HUES6 (cell line): ENCODE data around the gene TRHDE.

Experiments
- H3K27ac ChIP-seq: 2 replicates; pipeline ENCODE4 v1.7.0; 2013; ENCODE audit warnings: low read depth, mild to moderate bottlenecking, low read length, inconsistent platforms
- H3K27me3 ChIP-seq: 2 replicates; pipeline ENCODE4 v1.6.1; 2013; ENCODE audit warnings: low read length; ENCODE audit not compliant: control insufficient read depth, insufficient read depth
- H3K36me3 ChIP-seq: 2 replicates; pipeline ENCODE4 v1.6.1; 2013; ENCODE audit warnings: low read length; ENCODE audit not compliant: control insufficient read depth, insufficient read depth
- H3K4me1 ChIP-seq: 2 replicates; pipeline ENCODE4 v1.6.1; 2013; ENCODE audit warnings: low read length; ENCODE audit not compliant: control insufficient read depth, insufficient read depth
- H3K4me3 ChIP-seq: 2 replicates; pipeline ENCODE4 v1.5.1; 2013; ENCODE audit warnings: low read depth, low read length
- H3K9ac ChIP-seq: one replicate; pipeline ENCODE4 v1.6.1; 2013; ENCODE audit warnings: mild to moderate bottlenecking, low read length
- H3K9me3 ChIP-seq: 2 replicates; pipeline ENCODE4 v1.6.1; 2013; ENCODE audit warnings: low read depth, low read length; ENCODE audit not compliant: control insufficient read depth, insufficient read depth

TRHDE gene

DNA sequence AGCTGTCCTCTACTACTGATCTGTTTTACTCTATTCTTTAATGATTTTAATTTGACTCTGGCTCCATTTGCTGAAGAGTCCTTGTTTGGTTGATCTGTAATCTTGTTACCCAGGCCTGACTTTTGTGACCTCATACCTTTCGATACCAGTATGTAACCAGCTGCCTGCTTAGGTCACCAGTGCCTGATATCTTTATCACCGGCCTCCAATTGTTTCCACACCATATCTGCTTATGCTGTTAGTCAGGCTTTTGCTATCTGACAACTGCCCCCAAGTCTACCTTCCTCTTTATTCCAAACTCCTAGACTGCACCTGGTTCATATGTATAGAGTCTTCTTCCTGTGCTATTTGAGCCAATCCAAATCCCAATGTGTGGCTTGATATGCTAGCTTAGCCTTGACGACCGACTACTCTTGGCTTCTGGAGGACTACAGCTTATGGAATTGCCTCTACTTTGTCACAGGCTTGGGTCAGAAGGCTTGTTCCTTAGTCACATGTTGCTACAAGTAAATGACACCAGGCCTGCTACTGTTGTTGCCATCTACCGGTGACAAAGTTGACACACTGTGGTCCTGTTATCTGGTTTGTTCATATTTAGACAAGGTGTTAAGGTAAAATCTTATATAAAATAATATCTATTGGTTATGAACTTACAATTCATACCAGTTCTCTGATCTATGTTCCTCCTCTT, 193.9 kb downstream of the TRHDE start:
- no peaks in the 10 kb centered on the region for H3K27me3 ChIP-seq
- H3K36me3 ChIP-seq = no peaks in the 10 kb centered on the region

DNA sequence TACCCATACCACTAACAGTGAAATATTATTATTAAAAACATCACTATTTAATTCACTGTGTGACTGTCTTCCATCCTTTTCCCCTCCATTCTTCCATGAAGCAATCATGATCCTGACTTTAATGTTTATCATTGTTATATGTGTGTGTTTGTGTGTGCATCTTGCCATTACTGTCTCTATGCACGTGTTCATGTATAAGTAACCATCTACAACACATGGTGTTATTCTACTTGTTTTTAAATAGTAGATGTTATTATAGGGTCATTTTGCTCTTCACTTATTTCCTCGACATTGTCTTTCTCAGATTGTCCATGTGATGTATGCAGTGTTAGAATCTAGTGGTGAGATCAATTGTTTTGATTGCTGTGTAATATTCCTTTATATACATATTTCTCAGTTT, 195.8 kb downstream of the TRHDE start:
- H3K4me3 ChIP-seq = no peak overlapping the region
- no peak overlapping the region for H3K9ac ChIP-seq
- peaks cover 9% of the 10 kb centered on the region; the same call in 1 of the 2 replicates for H3K4me1 ChIP-seq
- H3K9me3 ChIP-seq = no peaks in the 10 kb centered on the region
- no peak overlapping the region for H3K27ac ChIP-seq
- H3K27me3 ChIP-seq = no peaks in the 10 kb centered on the region
- no peaks in the 10 kb centered on the region for H3K36me3 ChIP-seq

More for the DNA sequence above, 193.9 kb downstream of the TRHDE start:
- H3K9ac ChIP-seq = no peak overlapping the region
- H3K27ac ChIP-seq = no peak overlapping the region
- H3K9me3 ChIP-seq = no peaks in the 10 kb centered on the region
- H3K4me3 ChIP-seq = no peak overlapping the region
- no peaks in the 10 kb centered on the region for H3K4me1 ChIP-seq

DNA sequence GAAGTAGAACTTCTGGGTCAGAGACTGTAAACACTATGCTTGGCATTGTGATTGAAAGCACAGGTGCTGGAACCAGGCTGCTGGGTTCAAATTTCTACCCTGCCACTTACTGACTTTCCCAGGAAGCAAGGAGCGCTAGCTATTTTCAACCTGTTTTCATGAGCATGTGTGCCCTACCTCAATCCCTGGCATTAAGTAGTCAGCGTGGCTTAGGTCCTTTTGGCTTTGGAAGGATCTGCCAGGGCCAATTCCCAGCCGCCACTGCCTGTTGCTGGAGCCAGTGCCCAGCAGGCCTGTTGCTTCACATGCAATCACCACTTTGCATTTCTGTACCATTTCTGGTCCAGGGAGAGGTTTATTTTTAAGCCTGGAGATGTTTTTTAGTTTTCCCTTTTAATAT, 196.3 kb downstream of the TRHDE start:
- H3K27ac ChIP-seq = no peak overlapping the region
- peaks cover 9% of the 10 kb centered on the region; the same call in 1 of the 2 replicates for H3K4me1 ChIP-seq
- H3K4me3 ChIP-seq = no peak overlapping the region
- no peak overlapping the region for H3K9ac ChIP-seq
- no peaks in the 10 kb centered on the region for H3K36me3 ChIP-seq
- H3K9me3 ChIP-seq = no peaks in the 10 kb centered on the region
- H3K27me3 ChIP-seq = no peaks in the 10 kb centered on the region

DNA sequence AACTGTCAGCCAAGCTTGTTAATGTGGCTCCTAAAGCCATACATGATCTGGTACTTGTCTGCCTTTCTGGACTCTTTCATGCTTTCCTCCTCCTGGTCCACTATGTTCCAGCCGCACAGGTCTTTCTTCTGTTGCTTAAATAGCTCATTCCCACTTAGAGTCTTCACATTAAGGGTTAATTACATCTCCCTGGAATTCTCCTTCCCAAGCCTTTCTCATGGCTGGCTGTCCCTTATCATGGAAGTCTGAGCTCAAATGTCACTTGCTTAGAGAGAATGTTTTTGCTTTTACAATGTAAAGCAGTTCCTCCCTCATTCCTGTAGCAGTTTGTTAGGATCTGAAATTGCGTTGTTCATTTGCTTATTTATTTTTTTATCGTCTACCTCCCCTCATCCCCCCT, 199.6 kb downstream of the TRHDE start:
- no peak overlapping the region for H3K27ac ChIP-seq
- no peaks in the 10 kb centered on the region for H3K9me3 ChIP-seq
- no peak overlapping the region for H3K9ac ChIP-seq
- H3K36me3 ChIP-seq = no peaks in the 10 kb centered on the region
- H3K4me3 ChIP-seq = no peak overlapping the region
- H3K27me3 ChIP-seq = no peaks in the 10 kb centered on the region
- H3K4me1 ChIP-seq = peaks cover 9% of the 10 kb centered on the region; the same call in 1 of the 2 replicates

DNA sequence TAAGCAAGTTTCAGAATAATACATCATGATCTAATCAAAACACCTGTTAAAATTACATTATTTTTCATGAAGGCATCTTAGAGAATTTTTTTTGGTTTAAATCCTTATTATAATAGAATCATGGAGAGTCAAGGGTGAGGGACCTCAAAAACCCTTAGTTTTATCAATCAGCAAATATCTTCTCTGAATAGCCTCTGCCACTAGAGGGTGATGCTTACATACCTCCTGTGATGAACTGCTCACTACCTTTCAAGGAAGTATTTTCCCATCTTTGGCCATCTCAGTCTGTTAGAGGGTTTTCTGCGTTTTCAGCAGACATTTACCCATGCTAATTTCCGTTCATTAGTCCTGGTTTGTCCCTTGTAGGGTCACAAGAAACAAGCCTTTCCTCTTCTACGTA, 200.2 kb downstream of the TRHDE start:
- H3K9me3 ChIP-seq = no peaks in the 10 kb centered on the region
- H3K27ac ChIP-seq = no peak overlapping the region
- peaks cover 9% of the 10 kb centered on the region; the same call in 1 of the 2 replicates for H3K4me1 ChIP-seq
- H3K27me3 ChIP-seq = no peaks in the 10 kb centered on the region
- H3K36me3 ChIP-seq = no peaks in the 10 kb centered on the region
- no peak overlapping the region for H3K4me3 ChIP-seq
- H3K9ac ChIP-seq = no peak overlapping the region

DNA sequence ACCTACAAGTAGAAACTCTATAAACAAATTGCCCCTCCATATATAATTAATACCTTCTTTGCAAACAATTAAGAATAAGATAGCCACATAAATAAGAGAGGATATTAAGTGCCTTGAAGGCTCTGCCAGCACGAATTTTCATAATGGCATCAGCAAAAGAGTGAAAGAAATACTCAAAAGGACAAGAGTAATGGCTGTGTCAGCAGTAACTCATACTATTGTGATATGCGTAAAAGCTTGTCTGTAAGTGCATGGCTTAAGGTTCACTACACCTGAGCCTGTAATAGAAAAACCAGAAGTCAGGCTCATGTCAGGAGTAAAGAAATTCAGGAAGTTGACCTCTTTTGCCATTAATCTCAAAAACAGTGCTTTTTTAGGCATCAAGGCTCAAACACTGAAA, 204.1 kb downstream of the TRHDE start:
- H3K4me3 ChIP-seq = no peak overlapping the region
- H3K4me1 ChIP-seq = peaks cover 9% of the 10 kb centered on the region; the same call in 1 of the 2 replicates
- 0 out of 2 replicates have a peak, but pooled peaks cover 2% of the 10 kb centered on the region for H3K9me3 ChIP-seq
- H3K27me3 ChIP-seq = no peaks in the 10 kb centered on the region
- no peaks in the 10 kb centered on the region for H3K36me3 ChIP-seq
- no peak overlapping the region for H3K27ac ChIP-seq
- H3K9ac ChIP-seq = no peak overlapping the region

DNA sequence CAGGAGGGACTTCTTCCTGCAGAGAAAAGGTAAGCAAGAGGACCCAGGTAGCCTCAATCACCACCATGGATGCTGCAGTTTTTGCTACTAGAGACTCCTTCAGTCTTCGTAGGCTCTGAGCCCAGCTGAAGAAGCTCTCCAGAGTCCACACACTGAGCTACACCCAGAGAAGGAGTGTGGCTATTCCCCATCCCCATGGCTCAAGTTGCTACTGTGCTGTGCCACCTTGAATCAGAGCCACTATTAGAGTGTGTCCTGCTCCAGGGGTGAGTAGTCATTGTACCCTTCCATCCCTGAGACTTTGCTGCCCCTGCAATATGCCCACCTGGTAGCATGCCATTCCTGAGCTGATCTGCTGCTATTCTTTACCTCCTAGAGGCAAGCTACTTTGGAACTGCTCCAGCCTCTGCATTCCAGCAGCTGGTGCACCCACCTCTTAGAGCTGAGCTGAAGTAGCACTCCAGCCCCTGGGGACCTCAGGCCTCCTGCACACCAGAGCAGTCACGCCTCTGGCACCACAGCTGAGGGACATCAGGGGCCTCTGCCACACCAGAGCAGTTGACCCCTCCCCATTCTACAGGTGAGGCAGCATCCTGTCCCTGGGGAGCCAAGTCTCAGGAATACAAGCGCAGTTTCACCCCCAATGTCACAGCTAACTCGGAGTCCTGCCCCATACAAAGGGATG, 213.0 kb downstream of the TRHDE start:
- H3K27ac ChIP-seq = no peak overlapping the region
- H3K36me3 ChIP-seq = no peaks in the 10 kb centered on the region
- H3K4me3 ChIP-seq = no peak overlapping the region
- H3K4me1 ChIP-seq = no peaks in the 10 kb centered on the region
- H3K9me3 ChIP-seq = no peaks in the 10 kb centered on the region
- no peak overlapping the region for H3K9ac ChIP-seq
- H3K27me3 ChIP-seq = no peaks in the 10 kb centered on the region

DNA sequence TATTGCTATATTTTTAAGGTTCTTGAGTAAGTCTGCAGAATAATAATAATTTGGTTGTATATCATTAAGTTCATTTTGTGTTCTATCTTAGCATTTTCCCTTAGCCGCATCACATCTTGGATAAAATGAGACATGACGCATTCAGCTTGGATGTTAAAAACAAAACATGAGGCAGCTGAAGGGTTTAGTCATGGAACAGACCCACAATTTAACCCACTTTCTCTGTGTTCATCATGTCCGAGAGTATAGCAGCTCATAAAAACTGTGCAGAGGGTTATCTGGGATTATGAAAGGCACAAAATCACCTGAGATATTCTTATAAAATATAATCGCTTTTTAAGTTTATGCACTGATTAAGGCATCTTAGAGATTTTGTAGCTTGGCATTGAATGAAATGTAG, 219.3 kb downstream of the TRHDE start:
- no peak overlapping the region for H3K4me3 ChIP-seq
- H3K27me3 ChIP-seq = no peaks in the 10 kb centered on the region
- H3K9ac ChIP-seq = no peak overlapping the region
- no peaks in the 10 kb centered on the region for H3K36me3 ChIP-seq
- no peak overlapping the region for H3K27ac ChIP-seq
- H3K9me3 ChIP-seq = no peaks in the 10 kb centered on the region
- H3K4me1 ChIP-seq = no peaks in the 10 kb centered on the region

DNA sequence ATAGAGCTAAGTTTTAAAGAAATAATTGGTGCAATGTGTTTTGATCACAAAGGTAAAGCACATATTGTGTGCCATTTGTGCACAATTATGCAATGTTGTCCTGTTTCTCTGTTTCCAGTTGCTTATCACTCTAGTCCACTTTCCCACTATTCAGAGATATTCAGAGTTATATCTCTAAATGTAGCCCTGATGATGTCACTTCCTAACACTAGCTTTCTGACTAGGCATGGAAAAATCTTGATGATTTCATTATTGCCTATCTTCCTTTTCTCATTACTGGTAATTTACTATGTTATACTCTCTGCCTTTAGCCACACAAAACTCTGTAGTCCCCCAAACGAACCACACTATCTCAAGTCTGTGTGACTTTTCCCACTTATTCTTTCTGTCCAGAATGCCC, 221.2 kb downstream of the TRHDE start:
- no peak overlapping the region for H3K4me3 ChIP-seq
- H3K9ac ChIP-seq = no peak overlapping the region
- no peak overlapping the region for H3K27ac ChIP-seq
- H3K36me3 ChIP-seq = no peaks in the 10 kb centered on the region
- H3K4me1 ChIP-seq = no peaks in the 10 kb centered on the region
- H3K9me3 ChIP-seq = no peaks in the 10 kb centered on the region
- no peaks in the 10 kb centered on the region for H3K27me3 ChIP-seq

DNA sequence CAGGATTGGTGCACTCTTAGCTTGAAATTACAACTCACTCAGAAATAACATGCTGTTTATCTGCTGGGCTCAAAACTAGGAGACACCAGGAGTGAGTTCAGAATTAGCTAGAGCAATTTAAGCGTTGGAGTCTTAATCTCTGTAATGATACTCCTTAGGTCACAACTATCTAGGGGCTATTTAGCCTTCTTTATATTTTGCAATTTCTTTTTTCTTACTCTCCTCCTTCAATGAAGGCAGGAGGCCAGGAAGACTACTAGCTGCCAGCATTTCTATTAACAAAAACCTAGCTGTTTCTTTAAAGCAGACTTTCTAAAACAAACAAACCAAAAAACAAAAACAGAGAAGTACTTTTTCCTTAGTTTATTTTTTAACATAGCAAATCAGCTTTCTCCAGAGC, 226.2 kb downstream of the TRHDE start:
- Histone ChIP-seq H3K4me1 (no peaks in the 10 kb centered on the region), H3K27me3 (no peaks in the 10 kb centered on the region), H3K9me3 (no peaks in the 10 kb centered on the region), H3K36me3 (no peaks in the 10 kb centered on the region), H3K27ac (no peak overlapping the region), H3K9ac (no peak overlapping the region), H3K4me3 (no peak overlapping the region)

DNA sequence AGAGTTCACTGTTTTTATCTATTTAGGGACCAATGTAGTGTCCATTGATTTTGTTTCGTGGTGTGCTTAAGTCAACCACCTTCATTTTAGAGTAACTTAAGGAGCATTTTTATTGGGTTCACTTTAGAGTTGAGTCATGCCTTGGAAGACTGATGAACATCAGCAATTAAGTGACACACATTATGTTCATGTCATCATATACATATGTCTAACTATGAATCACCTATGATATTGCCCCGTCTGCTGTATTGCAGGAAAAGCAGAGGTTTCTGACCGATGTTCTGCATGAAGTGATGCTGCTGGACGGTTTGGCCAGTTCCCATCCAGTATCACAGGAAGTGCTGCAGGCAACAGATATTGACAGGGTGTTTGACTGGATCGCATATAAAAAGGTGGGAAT, 227.1 kb downstream of the TRHDE start:
- H3K27ac ChIP-seq = no peak overlapping the region
- no peak overlapping the region for H3K9ac ChIP-seq
- no peaks in the 10 kb centered on the region for H3K9me3 ChIP-seq
- no peaks in the 10 kb centered on the region for H3K36me3 ChIP-seq
- no peak overlapping the region for H3K4me3 ChIP-seq
- no peaks in the 10 kb centered on the region for H3K4me1 ChIP-seq
- H3K27me3 ChIP-seq = no peaks in the 10 kb centered on the region
